Osteocyte (in vitro differentiated cells): ENCODE results near the gene EPN2. TPM values are rescaled to one million over a fixed set of nuclear protein-coding genes. Genes with fewer than 3 reads are reported as not detected.

Source experiments
- DNase-seq: peaks from one replicate; pipeline ENCODE4 v3.0.0; 2021; ENCODE audit warnings: mixed read lengths; ENCODE audit not compliant: unreplicated experiment; ENCODE audit errors: extremely low spot score
- H3K27ac Mint-ChIP-seq: one replicate; pipeline ENCODE4 v1.8.0; 2021; ENCODE audit warnings: mild to moderate bottlenecking, mixed read lengths; ENCODE audit not compliant: unreplicated experiment
- H3K27me3 Mint-ChIP-seq: one replicate; pipeline ENCODE4 v1.8.0; 2021; ENCODE audit warnings: mixed read lengths; ENCODE audit not compliant: unreplicated experiment
- H3K36me3 Mint-ChIP-seq: one replicate; pipeline ENCODE4 v1.8.0; 2021; ENCODE audit warnings: mixed read lengths; ENCODE audit not compliant: unreplicated experiment
- H3K4me1 Mint-ChIP-seq: one replicate; pipeline ENCODE4 v1.8.0; 2021; ENCODE audit warnings: mixed read lengths; ENCODE audit not compliant: unreplicated experiment
- H3K4me3 Mint-ChIP-seq: one replicate; pipeline ENCODE4 v1.8.0; 2021; ENCODE audit warnings: mild to moderate bottlenecking, moderate library complexity, mixed read lengths; ENCODE audit not compliant: unreplicated experiment
- H3K9me3 Mint-ChIP-seq: one replicate; pipeline ENCODE4 v1.8.0; 2021; ENCODE audit warnings: mixed read lengths; ENCODE audit not compliant: unreplicated experiment
- total RNA-seq: library from RNA; stranded (reverse); gene quantifications from 2 replicates; pipeline ENCODE4 v1.2.1, GENCODE V29; 2021
- TF ChIP-seq, protein P1 (sequence below): fragments of 200-600 bp; sonication (generic); IDR thresholded peaks from 2 replicates; pipeline ENCODE4 v1.5.0; 2021; ENCODE audit warnings: antibody characterized with exemption, mild to moderate bottlenecking, moderate library complexity

EPN2 gene
- total RNA-seq, 1 donor from 2014 or later: 54.7 TPM

DNA sequence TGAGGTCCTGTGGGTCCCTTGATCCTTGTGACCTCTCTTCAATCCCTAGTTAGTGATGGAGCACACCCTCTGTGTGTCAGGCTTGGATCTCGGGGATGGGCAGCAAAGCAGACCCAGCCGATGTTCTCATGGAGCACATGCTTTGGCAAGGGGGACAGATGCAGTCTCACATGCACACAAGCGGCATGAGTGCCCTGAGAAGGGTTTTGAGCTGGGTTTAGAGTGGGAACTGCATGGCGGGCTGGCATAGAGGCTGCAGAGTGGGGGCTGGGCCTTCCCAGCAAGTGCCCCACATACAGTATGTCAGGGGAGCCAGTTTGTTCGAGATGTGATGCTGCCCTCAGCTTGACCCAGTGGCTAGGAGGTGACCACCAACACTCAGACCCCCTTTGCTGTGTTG is 83.7 kb downstream of the EPN2 start:
- DNase-seq: no peak
- Mint-ChIP-seq H3K9me3 (no peaks in the 10 kb centered on the region), H3K27ac (no peak overlapping the region), H3K4me1 (peaks cover 17% of the 10 kb centered on the region), H3K4me3 (no peak overlapping the region), H3K36me3 (peaks cover 23% of the 10 kb centered on the region), H3K27me3 (no peaks in the 10 kb centered on the region)
- TF ChIP-seq, protein P1, sequence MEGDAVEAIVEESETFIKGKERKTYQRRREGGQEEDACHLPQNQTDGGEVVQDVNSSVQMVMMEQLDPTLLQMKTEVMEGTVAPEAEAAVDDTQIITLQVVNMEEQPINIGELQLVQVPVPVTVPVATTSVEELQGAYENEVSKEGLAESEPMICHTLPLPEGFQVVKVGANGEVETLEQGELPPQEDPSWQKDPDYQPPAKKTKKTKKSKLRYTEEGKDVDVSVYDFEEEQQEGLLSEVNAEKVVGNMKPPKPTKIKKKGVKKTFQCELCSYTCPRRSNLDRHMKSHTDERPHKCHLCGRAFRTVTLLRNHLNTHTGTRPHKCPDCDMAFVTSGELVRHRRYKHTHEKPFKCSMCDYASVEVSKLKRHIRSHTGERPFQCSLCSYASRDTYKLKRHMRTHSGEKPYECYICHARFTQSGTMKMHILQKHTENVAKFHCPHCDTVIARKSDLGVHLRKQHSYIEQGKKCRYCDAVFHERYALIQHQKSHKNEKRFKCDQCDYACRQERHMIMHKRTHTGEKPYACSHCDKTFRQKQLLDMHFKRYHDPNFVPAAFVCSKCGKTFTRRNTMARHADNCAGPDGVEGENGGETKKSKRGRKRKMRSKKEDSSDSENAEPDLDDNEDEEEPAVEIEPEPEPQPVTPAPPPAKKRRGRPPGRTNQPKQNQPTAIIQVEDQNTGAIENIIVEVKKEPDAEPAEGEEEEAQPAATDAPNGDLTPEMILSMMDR: no peak

DNA sequence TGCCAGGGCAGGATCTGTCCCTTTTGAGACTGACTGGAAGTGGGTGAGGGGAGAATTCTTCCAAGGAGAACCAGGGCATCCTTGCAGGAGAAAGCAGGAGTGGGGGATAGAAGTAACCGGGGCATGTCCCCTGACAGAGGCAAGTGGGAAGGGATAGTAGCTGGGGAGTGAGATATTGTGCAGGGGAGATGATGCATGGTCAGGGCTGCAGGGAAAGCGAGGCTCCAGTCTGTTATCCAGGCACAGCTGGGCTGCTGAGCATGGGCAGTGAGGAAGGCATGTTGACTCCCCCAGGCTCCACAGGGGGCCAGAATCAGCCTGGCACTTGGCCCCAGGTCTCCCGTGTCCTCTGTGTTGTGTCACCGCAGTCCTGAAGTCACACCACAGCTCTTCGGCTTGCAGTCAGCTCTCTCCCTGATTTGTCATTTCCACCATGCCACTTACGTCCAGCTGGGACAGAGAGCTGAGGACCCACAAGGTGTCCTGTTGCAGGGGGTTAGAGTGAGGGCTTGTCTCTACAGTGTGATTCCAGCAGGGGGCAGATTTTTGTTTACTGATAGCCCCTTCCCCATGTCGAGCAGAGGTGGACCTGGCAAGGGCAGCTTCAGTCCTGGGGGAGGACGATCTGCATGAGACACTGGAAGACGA is 84.4 kb downstream of the EPN2 start:
- Mint-ChIP-seq H3K4me3 (no peak overlapping the region), H3K4me1 (peaks cover 17% of the 10 kb centered on the region), H3K9me3 (no peaks in the 10 kb centered on the region), H3K27ac (no peak overlapping the region), H3K36me3 (peaks cover 26% of the 10 kb centered on the region), H3K27me3 (no peaks in the 10 kb centered on the region)
- TF ChIP-seq, protein P1: no peak
- no peak for DNase-seq

DNA sequence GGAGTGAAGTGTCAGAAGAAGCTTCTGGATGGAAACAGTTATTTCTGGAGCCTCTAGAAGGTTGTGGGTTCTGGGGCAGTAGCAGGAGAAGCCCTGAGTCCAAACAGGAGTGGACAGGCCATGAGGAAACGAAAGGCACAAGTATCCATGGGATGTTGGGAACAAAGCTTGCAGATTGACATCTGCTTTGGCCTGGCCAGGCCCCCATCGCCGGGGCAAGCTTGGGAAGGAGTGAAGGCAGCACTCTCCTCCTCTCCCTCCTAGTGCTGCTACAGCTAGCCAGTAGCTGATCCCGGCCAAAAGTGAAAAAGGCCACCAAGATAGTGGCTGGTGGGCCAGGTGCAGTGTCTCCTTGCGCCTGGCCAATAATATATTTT is 85.0 kb downstream of the EPN2 start:
- Mint-ChIP-seq H3K27me3 (no peaks in the 10 kb centered on the region), H3K4me3 (no peak overlapping the region), H3K27ac (no peak overlapping the region), H3K9me3 (no peaks in the 10 kb centered on the region), H3K4me1 (peaks cover 17% of the 10 kb centered on the region), H3K36me3 (peaks cover 26% of the 10 kb centered on the region)
- DNase-seq: no peak
- TF ChIP-seq, protein P1: no peak

DNA sequence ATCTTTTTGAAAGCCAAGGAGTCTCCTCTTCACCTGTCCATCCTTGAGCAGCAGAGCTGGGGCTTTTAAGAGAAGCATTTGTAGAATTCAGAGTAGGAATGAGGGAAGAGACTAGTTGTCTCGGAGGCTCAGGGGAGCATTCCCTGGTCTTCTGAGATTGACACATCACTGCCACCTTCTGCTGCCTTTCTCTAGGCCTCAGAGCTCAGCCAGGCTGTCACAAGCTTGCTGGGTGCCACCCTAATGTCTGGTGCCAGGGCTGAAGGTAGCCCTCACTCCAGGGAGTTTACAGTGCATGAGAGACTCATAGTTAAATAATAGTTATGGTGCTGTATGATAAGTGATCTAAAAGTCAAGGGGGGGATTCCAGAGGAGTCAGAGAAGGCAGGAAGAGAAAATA is 85.7 kb downstream of the EPN2 start:
- TF ChIP-seq, protein P1: no peak
- H3K27me3 Mint-ChIP-seq: no peaks in the 10 kb centered on the region
- no peak overlapping the region for H3K4me3 Mint-ChIP-seq
- peaks cover 17% of the 10 kb centered on the region for H3K4me1 Mint-ChIP-seq
- no peaks in the 10 kb centered on the region for H3K9me3 Mint-ChIP-seq
- DNase-seq: no peak
- peaks cover 28% of the 10 kb centered on the region for H3K36me3 Mint-ChIP-seq
- no peak overlapping the region for H3K27ac Mint-ChIP-seq

DNA sequence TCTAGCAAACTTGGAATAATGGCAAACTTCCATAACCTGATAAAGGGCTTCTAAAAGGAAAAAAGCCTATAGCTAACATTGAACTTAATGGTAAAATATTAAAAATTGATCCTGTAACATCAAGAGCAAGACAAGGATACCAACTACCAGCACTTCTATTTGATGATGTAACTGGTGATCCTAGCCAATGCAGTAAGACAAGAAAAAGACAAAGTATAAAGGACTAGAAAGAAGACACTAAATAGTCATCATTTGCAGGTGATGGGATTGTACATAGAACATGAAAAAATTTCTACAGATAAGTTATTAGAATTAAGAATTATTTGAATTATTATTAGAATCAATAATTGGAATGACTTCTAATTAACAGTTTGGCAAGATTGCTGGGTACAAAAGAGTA is 88.4 kb downstream of the EPN2 start:
- H3K4me3 Mint-ChIP-seq: no peak overlapping the region
- no peaks in the 10 kb centered on the region for H3K9me3 Mint-ChIP-seq
- no peak overlapping the region for H3K27ac Mint-ChIP-seq
- H3K4me1 Mint-ChIP-seq: peaks cover 18% of the 10 kb centered on the region
- peaks cover 28% of the 10 kb centered on the region for H3K36me3 Mint-ChIP-seq
- TF ChIP-seq, protein P1: no peak
- DNase-seq: no peak
- no peaks in the 10 kb centered on the region for H3K27me3 Mint-ChIP-seq
